GM12878 (cell line): ENCODE results near the gene ABHD1. TPM values are rescaled to one million over a fixed set of nuclear protein-coding genes. Genes with fewer than 3 reads are reported as not detected.

Experiments
- ATAC-seq: fragments of 200-7000 bp; cut with Tn5 transposase; 3 replicates; pipeline ENCODE4 v1.9.1; 2020; ENCODE audit warnings: mild to moderate bottlenecking, moderate library complexity
- BruUV-seq: library from RNA; stranded (reverse); fragments of 400-500 nt; replicated peaks from 2 replicates; lab custom pipeline; 2021; lab: Mats Ljungman, UMichigan
- CTCF ChIA-PET: fragments of 300-600 bp; sonication (Branson Sonifier 250); formaldehyde crosslinking; extraction: SDS; loops from one replicate; lab custom pipeline; 2021; ENCODE audit warnings: inconsistent platforms; lab: Yijun Ruan, JAX
- POLR2A ChIA-PET: fragments of 350-600 bp; formaldehyde crosslinking; extraction: SDS; loops from one replicate; lab custom pipeline; 2021; ENCODE audit warnings: inconsistent platforms; lab: Charles Lee
- RAD21 ChIA-PET: fragments of 300-600 bp; sonication (Branson Sonifier 250); formaldehyde crosslinking; loops from one replicate; lab custom pipeline; 2023; ENCODE audit warnings: antibody characterized with exemption; ENCODE audit not compliant: unreplicated experiment; lab: Charles Lee
- SMC1A ChIA-PET: fragments of 300-600 bp; sonication (Branson Sonifier 250); formaldehyde crosslinking; loops from one replicate; lab custom pipeline; 2023; ENCODE audit not compliant: unreplicated experiment, uncharacterized antibody; lab: Charles Lee
- DNase-seq: peaks from one replicate; pipeline ENCODE4 v3.0.0-alpha.2; 2011; ENCODE audit warnings: low read depth, low spot score
- FAIRE-seq: peaks from 3 replicates; lab custom pipeline; 2011; peaks lifted over from hg19 to GRCh38; lab: Jason Lieb, UNC
- H2AFZ ChIP-seq: 2 replicates; pipeline ENCODE4 v1.6.0; 2011; ENCODE audit warnings: low read depth, low read length, control low read depth; ENCODE audit not compliant: control insufficient read depth
- H3K27ac ChIP-seq: 2 replicates; pipeline ENCODE4 v1.5.1; 2011; ENCODE audit warnings: control low read depth; ENCODE audit not compliant: control insufficient read depth, insufficient read depth
- H3K27me3 ChIP-seq, 2 experiments: replicated peaks in 1 of 2; 2 replicates each; pipeline versions ENCODE4 v1.6.0 to v1.6.1; 2011; ENCODE audit warnings: low read length in 1 of 2; ENCODE audit not compliant: control insufficient read depth in 2 of 2, insufficient read depth in 2 of 2
- H3K36me3 ChIP-seq, 2 experiments: 2 replicates each; pipeline ENCODE4 v1.5.1; 2011; ENCODE audit warnings: low read length in 1 of 2; ENCODE audit not compliant: control insufficient read depth in 2 of 2, insufficient read depth in 2 of 2
- H3K4me1 ChIP-seq: 2 replicates; pipeline ENCODE4 v1.6.1; 2011; ENCODE audit warnings: mild to moderate bottlenecking, low read length, moderate library complexity, mixed read lengths; ENCODE audit not compliant: control insufficient read depth, insufficient read depth
- H3K4me2 ChIP-seq: 2 replicates; pipeline ENCODE4 v1.6.0; 2011; ENCODE audit warnings: control low read depth; ENCODE audit not compliant: control insufficient read depth, insufficient read depth
- H3K4me3 ChIP-seq: fragments of 200-600 bp; sonication (generic); 2 replicates; pipeline ENCODE4 v1.5.1; 2016
- H3K79me2 ChIP-seq: 2 replicates; pipeline ENCODE4 v1.6.0; 2011; ENCODE audit warnings: low read length; ENCODE audit not compliant: control insufficient read depth, insufficient read depth
- H3K9ac ChIP-seq: 2 replicates; pipeline ENCODE4 v1.8.0; 2011; ENCODE audit warnings: low read length, control low read depth, mixed read lengths; ENCODE audit not compliant: control insufficient read depth, insufficient read depth
- H3K9me3 ChIP-seq: replicated peaks from 3 replicates; pipeline ENCODE4 v1.5.1; 2011; ENCODE audit warnings: mild to moderate bottlenecking, low read length; ENCODE audit not compliant: control insufficient read depth, insufficient read depth
- H4K20me1 ChIP-seq: 2 replicates; pipeline ENCODE4 v1.6.0; 2011; ENCODE audit not compliant: control insufficient read depth, insufficient read depth
- BMI1 ChIP-seq: fragments of 450-650 bp; IDR thresholded peaks from 2 replicates; pipeline ENCODE4 v1.6.1; 2016; ENCODE audit warnings: mild to moderate bottlenecking, moderate library complexity, borderline replicate concordance
- DPF2 ChIP-seq: fragments of 450-650 bp; IDR thresholded peaks from 2 replicates; pipeline ENCODE4 v1.6.1; 2017; ENCODE audit warnings: mild to moderate bottlenecking
- FOS ChIP-seq: IDR thresholded peaks from 3 replicates; pipeline ENCODE4 v1.6.1; 2011; ENCODE audit warnings: borderline replicate concordance; ENCODE audit not compliant: insufficient read length; ENCODE audit errors: extremely low read depth
- SIN3A ChIP-seq: IDR thresholded peaks from 2 replicates; pipeline ENCODE4 v1.6.1; 2012; ENCODE audit warnings: low read depth, low read length, improper control_type of control experiment
- SMARCA5 ChIP-seq: fragments of 450-650 bp; IDR thresholded peaks from 2 replicates; pipeline ENCODE4 v1.6.1; 2017; ENCODE audit warnings: mild to moderate bottlenecking
- WGBS: methylation state at CpG from one replicate; pipeline ENCODE4 v1.1.6; 2016; ENCODE audit warnings: low lambda C conversion rate; ENCODE audit not compliant: insufficient replicate concordance, insufficient coverage; ENCODE audit errors: missing lambda C conversion rate; 5-methylcytosine and 5-hydroxymethylcytosine counted together
- in situ Hi-C: fragments of 300-500 bp; cut with MboI; formaldehyde crosslinking; loops from 9 replicates; pipeline ENCODE4 v1.14.3; 2018; ENCODE audit warnings: mixed read lengths
- intact Hi-C: fragments of 100-400 bp; cut with micrococcal nuclease; formaldehyde crosslinking; loops from one replicate; pipeline ENCODE4 v1.14.2; 2022; ENCODE audit not compliant: unreplicated experiment
- polyA plus RNA-seq, 11 experiments: library from polyadenylated mRNA; depleted of rRNA in 4 of 11; unstranded in 6 of 11; stranded (reverse) in 5 of 11; fragments of >200 nt; fragmentation: Nextera tagmentation in 4 of 11; fragmentation: Illumina TruSeq in 1 of 11; extraction: Ambion mirVana in 4 of 11; extraction: Trizol in 1 of 11; gene quantifications; 1 replicate in 1 of 11; 2 replicates in 10 of 11; pipeline versions ENCODE4 v1.2.1 to v1.2.3, GENCODE V29; 2011 to 2016; ENCODE audit warnings: inconsistent platforms in 2 of 11, missing spikeins in 2 of 11, low read depth in 1 of 11
- total RNA-seq, 4 experiments: library from RNA; depleted of rRNA in 3 of 4; stranded (reverse); fragments of >200 nt in 3 of 4; fragmentation: Illumina TruSeq in 1 of 4; extraction: Trizol in 1 of 4; gene quantifications; 2 replicates each; pipeline versions ENCODE4 v1.2.1 to v1.2.3, GENCODE V29; 2013 to 2021
- TF ChIP-seq, protein P1 (sequence below): fragments of 150-350 bp; IDR thresholded peaks from 2 replicates; pipeline ENCODE4 v1.6.1; 2014; ENCODE audit warnings: mild to moderate bottlenecking, low read depth, low read length
- TF ChIP-seq, protein P2 (sequence below), 3 experiments: IDR thresholded peaks in 2 of 3; conservative IDR thresholded peaks in 1 of 3; 2 replicates each; pipeline ENCODE4 v1.5.1; 2011; ENCODE audit warnings: low read depth in 3 of 3, low read length in 3 of 3, mild to moderate bottlenecking in 3 of 3, control low read depth in 2 of 3, moderate library complexity in 2 of 3, inconsistent platforms in 1 of 3, mixed read lengths in 1 of 3; ENCODE audit not compliant: control insufficient read depth in 2 of 3, insufficient read depth in 1 of 3; ENCODE audit errors: extremely low read depth in 1 of 3
- TF ChIP-seq, protein P3 (sequence below): IDR thresholded peaks from 2 replicates; pipeline ENCODE4 v1.6.1; 2011; ENCODE audit warnings: mild to moderate bottlenecking, low read depth, low read length, moderate library complexity; ENCODE audit not compliant: insufficient replicate concordance
- TF ChIP-seq, protein P4 (sequence below): fragments of 450-650 bp; IDR thresholded peaks from 2 replicates; pipeline ENCODE4 v1.6.1; 2017; ENCODE audit warnings: low read depth, mild to moderate bottlenecking, moderate library complexity
- TF ChIP-seq, protein P5 (sequence below): fragments of 450-650 bp; IDR thresholded peaks from 2 replicates; pipeline ENCODE4 v1.6.1; 2017; ENCODE audit warnings: mild to moderate bottlenecking, moderate library complexity

Gene ABHD1
- total and polyA plus RNA-seq, 10 of the 15 experiments (the other 5 are each of a cell fraction or from before 2014, with no cell fraction given): 0.04 to 0.35 (median 0.17) TPM; not detected in 2

DNA sequence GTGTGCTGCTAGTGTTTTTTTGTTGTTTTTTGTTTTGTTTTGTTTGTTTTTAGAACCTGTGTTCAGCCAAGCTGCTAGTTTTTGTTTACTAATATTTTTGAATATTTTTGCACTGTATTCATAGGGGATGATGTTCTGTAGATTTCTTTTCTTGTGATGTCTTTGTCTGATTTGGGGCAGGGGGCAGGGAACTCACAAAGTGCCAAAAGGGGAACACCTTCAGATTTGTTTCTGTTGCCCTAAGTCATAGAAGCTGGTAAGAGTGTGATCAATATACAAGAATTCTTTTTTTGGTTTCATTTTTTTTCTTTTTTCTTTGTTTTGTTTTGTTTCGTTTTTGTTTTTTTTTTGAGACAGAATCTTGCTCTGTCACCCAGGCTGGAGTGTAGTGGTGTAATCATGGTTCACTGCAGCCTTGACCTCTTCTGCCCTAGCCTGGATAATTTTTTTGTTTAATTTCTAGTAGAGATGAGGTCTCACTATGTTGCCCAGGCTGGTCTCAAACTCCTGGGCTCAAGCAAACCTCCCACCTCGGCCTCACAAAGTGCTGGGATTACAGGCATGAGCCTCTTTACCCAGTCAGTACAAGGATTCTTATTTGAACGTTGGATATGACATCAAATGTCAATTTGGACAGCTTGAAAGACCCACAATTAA is 55.9 kb downstream of the ABHD1 start:
- WGBS: 11% methylated on average over 3 of the region's 3 CpGs
- no peak overlapping the region for H3K4me2 ChIP-seq
- no peak overlapping the region for H3K27ac ChIP-seq
- peak overlapping the region; percentile 34; the same call in 1 of the 2 replicates for H2AFZ ChIP-seq
- H3K9me3 ChIP-seq: no peaks in the 10 kb centered on the region
- FAIRE-seq: no peak
- intact Hi-C loops: loop anchor here (10.0 kb wide), 1 partner anchor 105 kb away; the partner anchor contains the start of gene TRIM54
- no TSS peak for BruUV-seq
- H3K79me2 ChIP-seq: no peaks in the 10 kb centered on the region
- H3K4me1 ChIP-seq: peaks cover 6% of the 10 kb centered on the region; the same call in 1 of the 2 replicates
- no peaks in the 10 kb centered on the region for H3K36me3 ChIP-seq
- ChIA-PET POLR2A (no interaction called here), SMC1A (interaction anchor here (1.4 kb wide), 1 partner anchor 12 kb away, joined by 5 read pairs; no protein-coding TSS in a partner anchor), CTCF (interaction anchor here (0.7 to 1.0 kb wide), 2 partner anchors 12 to 237 kb away, joined by 5 read pairs; no protein-coding TSS in a partner anchor), RAD21 (interaction anchor here (1.1 to 1.3 kb wide), 2 partner anchors 12 to 46 kb away, joined by 3 to 7 read pairs; no protein-coding TSS in a partner anchor)
- no peaks in the 10 kb centered on the region; a peak in 1 of 4 replicates for H3K27me3 ChIP-seq
- in situ Hi-C loops: no loop called here
- no peak for DNase-seq
- ATAC-seq: no peak
- H3K9ac ChIP-seq: no peak overlapping the region; the same call in 1 of the 2 replicates
- H4K20me1 ChIP-seq: no peaks in the 10 kb centered on the region
- no peak overlapping the region for H3K4me3 ChIP-seq
- TF ChIP-seq BMI1: no peak
- TF ChIP-seq, protein P1, sequence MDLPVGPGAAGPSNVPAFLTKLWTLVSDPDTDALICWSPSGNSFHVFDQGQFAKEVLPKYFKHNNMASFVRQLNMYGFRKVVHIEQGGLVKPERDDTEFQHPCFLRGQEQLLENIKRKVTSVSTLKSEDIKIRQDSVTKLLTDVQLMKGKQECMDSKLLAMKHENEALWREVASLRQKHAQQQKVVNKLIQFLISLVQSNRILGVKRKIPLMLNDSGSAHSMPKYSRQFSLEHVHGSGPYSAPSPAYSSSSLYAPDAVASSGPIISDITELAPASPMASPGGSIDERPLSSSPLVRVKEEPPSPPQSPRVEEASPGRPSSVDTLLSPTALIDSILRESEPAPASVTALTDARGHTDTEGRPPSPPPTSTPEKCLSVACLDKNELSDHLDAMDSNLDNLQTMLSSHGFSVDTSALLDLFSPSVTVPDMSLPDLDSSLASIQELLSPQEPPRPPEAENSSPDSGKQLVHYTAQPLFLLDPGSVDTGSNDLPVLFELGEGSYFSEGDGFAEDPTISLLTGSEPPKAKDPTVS: no peak
- TF ChIP-seq, protein P2, sequence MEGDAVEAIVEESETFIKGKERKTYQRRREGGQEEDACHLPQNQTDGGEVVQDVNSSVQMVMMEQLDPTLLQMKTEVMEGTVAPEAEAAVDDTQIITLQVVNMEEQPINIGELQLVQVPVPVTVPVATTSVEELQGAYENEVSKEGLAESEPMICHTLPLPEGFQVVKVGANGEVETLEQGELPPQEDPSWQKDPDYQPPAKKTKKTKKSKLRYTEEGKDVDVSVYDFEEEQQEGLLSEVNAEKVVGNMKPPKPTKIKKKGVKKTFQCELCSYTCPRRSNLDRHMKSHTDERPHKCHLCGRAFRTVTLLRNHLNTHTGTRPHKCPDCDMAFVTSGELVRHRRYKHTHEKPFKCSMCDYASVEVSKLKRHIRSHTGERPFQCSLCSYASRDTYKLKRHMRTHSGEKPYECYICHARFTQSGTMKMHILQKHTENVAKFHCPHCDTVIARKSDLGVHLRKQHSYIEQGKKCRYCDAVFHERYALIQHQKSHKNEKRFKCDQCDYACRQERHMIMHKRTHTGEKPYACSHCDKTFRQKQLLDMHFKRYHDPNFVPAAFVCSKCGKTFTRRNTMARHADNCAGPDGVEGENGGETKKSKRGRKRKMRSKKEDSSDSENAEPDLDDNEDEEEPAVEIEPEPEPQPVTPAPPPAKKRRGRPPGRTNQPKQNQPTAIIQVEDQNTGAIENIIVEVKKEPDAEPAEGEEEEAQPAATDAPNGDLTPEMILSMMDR (IDR thresholded peaks at IDR 0.05 in 2 of 3, conservative IDR thresholded peaks at IDR 0.05 in 1 of 3; ENCODE audit: control insufficient read depth in 2 of 3, extremely low read depth in 1 of 3, insufficient read depth in 1 of 3, low read depth in 3 of 3, low read length in 3 of 3): no peak
- no peak for TF ChIP-seq FOS
- TF ChIP-seq, protein P3, sequence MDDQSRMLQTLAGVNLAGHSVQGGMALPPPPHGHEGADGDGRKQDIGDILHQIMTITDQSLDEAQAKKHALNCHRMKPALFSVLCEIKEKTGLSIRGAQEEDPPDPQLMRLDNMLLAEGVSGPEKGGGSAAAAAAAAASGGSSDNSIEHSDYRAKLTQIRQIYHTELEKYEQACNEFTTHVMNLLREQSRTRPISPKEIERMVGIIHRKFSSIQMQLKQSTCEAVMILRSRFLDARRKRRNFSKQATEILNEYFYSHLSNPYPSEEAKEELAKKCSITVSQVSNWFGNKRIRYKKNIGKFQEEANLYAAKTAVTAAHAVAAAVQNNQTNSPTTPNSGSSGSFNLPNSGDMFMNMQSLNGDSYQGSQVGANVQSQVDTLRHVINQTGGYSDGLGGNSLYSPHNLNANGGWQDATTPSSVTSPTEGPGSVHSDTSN: no peak
- TF ChIP-seq SIN3A: no peak
- TF ChIP-seq, protein P4, sequence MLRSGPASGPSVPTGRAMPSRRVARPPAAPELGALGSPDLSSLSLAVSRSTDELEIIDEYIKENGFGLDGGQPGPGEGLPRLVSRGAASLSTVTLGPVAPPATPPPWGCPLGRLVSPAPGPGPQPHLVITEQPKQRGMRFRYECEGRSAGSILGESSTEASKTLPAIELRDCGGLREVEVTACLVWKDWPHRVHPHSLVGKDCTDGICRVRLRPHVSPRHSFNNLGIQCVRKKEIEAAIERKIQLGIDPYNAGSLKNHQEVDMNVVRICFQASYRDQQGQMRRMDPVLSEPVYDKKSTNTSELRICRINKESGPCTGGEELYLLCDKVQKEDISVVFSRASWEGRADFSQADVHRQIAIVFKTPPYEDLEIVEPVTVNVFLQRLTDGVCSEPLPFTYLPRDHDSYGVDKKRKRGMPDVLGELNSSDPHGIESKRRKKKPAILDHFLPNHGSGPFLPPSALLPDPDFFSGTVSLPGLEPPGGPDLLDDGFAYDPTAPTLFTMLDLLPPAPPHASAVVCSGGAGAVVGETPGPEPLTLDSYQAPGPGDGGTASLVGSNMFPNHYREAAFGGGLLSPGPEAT: no peak
- TF ChIP-seq, protein P5, sequence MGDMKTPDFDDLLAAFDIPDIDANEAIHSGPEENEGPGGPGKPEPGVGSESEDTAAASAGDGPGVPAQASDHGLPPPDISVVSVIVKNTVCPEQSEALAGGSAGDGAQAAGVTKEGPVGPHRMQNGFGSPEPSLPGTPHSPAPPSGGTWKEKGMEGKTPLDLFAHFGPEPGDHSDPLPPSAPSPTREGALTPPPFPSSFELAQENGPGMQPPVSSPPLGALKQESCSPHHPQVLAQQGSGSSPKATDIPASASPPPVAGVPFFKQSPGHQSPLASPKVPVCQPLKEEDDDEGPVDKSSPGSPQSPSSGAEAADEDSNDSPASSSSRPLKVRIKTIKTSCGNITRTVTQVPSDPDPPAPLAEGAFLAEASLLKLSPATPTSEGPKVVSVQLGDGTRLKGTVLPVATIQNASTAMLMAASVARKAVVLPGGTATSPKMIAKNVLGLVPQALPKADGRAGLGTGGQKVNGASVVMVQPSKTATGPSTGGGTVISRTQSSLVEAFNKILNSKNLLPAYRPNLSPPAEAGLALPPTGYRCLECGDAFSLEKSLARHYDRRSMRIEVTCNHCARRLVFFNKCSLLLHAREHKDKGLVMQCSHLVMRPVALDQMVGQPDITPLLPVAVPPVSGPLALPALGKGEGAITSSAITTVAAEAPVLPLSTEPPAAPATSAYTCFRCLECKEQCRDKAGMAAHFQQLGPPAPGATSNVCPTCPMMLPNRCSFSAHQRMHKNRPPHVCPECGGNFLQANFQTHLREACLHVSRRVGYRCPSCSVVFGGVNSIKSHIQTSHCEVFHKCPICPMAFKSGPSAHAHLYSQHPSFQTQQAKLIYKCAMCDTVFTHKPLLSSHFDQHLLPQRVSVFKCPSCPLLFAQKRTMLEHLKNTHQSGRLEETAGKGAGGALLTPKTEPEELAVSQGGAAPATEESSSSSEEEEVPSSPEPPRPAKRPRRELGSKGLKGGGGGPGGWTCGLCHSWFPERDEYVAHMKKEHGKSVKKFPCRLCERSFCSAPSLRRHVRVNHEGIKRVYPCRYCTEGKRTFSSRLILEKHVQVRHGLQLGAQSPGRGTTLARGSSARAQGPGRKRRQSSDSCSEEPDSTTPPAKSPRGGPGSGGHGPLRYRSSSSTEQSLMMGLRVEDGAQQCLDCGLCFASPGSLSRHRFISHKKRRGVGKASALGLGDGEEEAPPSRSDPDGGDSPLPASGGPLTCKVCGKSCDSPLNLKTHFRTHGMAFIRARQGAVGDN: no peak
- TF ChIP-seq DPF2: no peak
- TF ChIP-seq SMARCA5: no peak
